ENCODE data around the gene SEMA4B. TPM values are rescaled to one million over a fixed set of nuclear protein-coding genes. Genes with fewer than 3 reads are reported as not detected.

The SEMA4B gene
- total RNA-seq, 1 experiment from 2014 or later, result 38.6 TPM

- no peaks in the 10 kb centered on the region for H3K9me3 Mint-ChIP-seq (ENCODE audit: unreplicated experiment)
- ChIA-PET CTCF (interaction anchor here (0.7 to 4.9 kb wide), 6 partner anchors 12 to 115 kb away, joined by 4 to 48 read pairs (median 21); partner anchors contain the start of genes CIB1 and GDPGP1), POLR2A (interaction anchor here (0.7 to 1.0 kb wide), 2 partner anchors 15 to 31 kb away, joined by 3 to 4 read pairs; partner anchors contain the start of gene GDPGP1)
- peak; percentile 70 for TF ChIP-seq CTCF (IDR thresholded peaks at IDR 0.05; ENCODE audit: unreplicated experiment)
- no peaks in the 10 kb centered on the region for H3K4me1 Mint-ChIP-seq (ENCODE audit: insufficient read depth, unreplicated experiment)
- BruUV-seq (replicated peaks), result no TSS peak
- no peak overlapping the region for H3K27ac Mint-ChIP-seq (ENCODE audit: low read depth, unreplicated experiment)
- intact Hi-C loops (cut with micrococcal nuclease), result no loop called here
- peaks cover 48% of the 10 kb centered on the region for H3K36me3 Mint-ChIP-seq (ENCODE audit: insufficient read depth, unreplicated experiment)
- H3K4me3 Mint-ChIP-seq (ENCODE audit: unreplicated experiment), result no peak overlapping the region
- DNase-seq (ENCODE audit: unreplicated experiment), result no peak
- H3K27me3 Mint-ChIP-seq (ENCODE audit: insufficient read depth, unreplicated experiment), result no peaks in the 10 kb centered on the region
Observed at GRCh38 chr15:90219421-90220141, 18.5 kb downstream of the SEMA4B start.

- DNase-seq (ENCODE audit: unreplicated experiment), result peak; percentile 75
- H3K27ac Mint-ChIP-seq (ENCODE audit: low read depth, unreplicated experiment), result no peak overlapping the region
- H3K9me3 Mint-ChIP-seq (ENCODE audit: unreplicated experiment), result no peaks in the 10 kb centered on the region
- no peaks in the 10 kb centered on the region for H3K4me1 Mint-ChIP-seq (ENCODE audit: insufficient read depth, unreplicated experiment)
- H3K36me3 Mint-ChIP-seq (ENCODE audit: insufficient read depth, unreplicated experiment), result peaks cover 64% of the 10 kb centered on the region
- ChIA-PET POLR2A (interaction anchor here (0.6 to 2.0 kb wide), 7 partner anchors 10 to 71 kb away, joined by 3 to 6 read pairs (median 4); partner anchors contain the start of gene NGRN), CTCF (interaction anchor here (0.6 to 4.9 kb wide), 24 partner anchors 9 to 1024 kb away, joined by 3 to 48 read pairs (median 5); partner anchors contain the start of genes CIB1, GDPGP1 and SEMA4B)
- H3K4me3 Mint-ChIP-seq (ENCODE audit: unreplicated experiment), result no peak overlapping the region
- no peaks in the 10 kb centered on the region for H3K27me3 Mint-ChIP-seq (ENCODE audit: insufficient read depth, unreplicated experiment)
- no TSS peak for BruUV-seq (replicated peaks)
- peak; percentile 90 for TF ChIP-seq CTCF (IDR thresholded peaks at IDR 0.05; ENCODE audit: unreplicated experiment)
- intact Hi-C loops (cut with micrococcal nuclease), result no loop called here
Observed at GRCh38 chr15:90221246-90221900, 20.2 kb downstream of the SEMA4B start.

- no TSS peak for BruUV-seq (replicated peaks)
- CTCF ChIA-PET, result interaction anchor here (0.6 to 4.9 kb wide), 7 partner anchors 9 to 699 kb away, joined by 4 to 48 read pairs (median 7); partner anchors contain the start of genes CIB1 and GDPGP1
- no peaks in the 10 kb centered on the region for H3K27me3 Mint-ChIP-seq (ENCODE audit: insufficient read depth, unreplicated experiment)
- H3K27ac Mint-ChIP-seq (ENCODE audit: low read depth, unreplicated experiment), result no peak overlapping the region
- no peak for DNase-seq (ENCODE audit: unreplicated experiment)
- intact Hi-C loops (cut with micrococcal nuclease), result no loop called here
- H3K4me3 Mint-ChIP-seq (ENCODE audit: unreplicated experiment), result no peak overlapping the region
- no peaks in the 10 kb centered on the region for H3K4me1 Mint-ChIP-seq (ENCODE audit: insufficient read depth, unreplicated experiment)
- POLR2A ChIA-PET, result interaction anchor here (0.7 to 2.0 kb wide), 4 partner anchors 8 to 56 kb away, joined by 3 to 6 read pairs (median 5); no protein-coding TSS in a partner anchor
- peaks cover 64% of the 10 kb centered on the region for H3K36me3 Mint-ChIP-seq (ENCODE audit: insufficient read depth, unreplicated experiment)
- H3K9me3 Mint-ChIP-seq (ENCODE audit: unreplicated experiment), result no peaks in the 10 kb centered on the region
- TF ChIP-seq CTCF (IDR thresholded peaks at IDR 0.05; ENCODE audit: unreplicated experiment), result no peak
Observed at GRCh38 chr15:90222547-90222946, 21.4 kb downstream of the SEMA4B start.

All from MCF 10A (cell line).